ENCODE results near the gene CDK16. TPM values are rescaled to one million over a fixed set of nuclear protein-coding genes. Genes with fewer than 3 reads are reported as not detected.

Gene CDK16
- total and polyA plus RNA-seq, 2 of the 13 experiments (the other 11 are each of a cell fraction or from before 2014, with no cell fraction given) = 64.5 to 225 TPM

DNA sequence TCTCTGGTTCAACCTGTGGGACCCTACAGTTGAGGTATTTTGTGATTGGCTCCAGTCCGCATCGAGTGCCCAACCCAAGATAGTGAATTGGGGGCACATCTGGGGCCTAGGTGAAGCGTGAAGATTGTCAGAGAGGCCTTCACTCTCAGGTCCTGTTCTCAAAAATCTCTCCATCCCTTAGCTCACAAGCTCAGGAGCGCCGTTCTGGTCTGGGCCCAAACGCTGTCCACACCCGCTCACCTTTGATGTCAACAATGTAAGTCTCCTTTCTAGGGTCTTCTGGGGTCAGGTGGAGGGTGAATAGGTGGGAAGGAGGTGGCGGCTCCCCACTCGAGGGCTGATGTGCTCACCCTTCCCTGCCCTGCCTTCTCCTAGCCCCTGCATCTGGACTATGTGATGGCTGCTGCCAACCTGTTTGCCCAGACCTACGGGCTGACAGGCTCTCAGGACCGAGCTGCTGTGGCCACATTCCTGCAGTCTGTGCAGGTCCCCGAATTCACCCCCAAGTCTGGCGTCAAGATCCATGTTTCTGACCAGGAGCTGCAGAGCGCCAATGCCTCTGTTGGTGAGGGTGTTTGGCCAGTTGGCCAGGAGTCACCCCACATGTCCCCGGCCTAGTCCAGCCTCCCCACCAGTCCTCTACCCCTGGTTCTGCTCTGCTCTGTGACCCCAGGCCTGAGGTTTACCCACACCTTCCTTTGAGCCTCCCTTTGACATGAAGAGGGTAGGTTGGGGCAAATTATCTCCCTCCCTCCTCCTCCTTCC, 7.6 kb upstream of the CDK16 start:
- no peak overlapping the region for H3K4me2 ChIP-seq (ENCODE audit: low read depth, low read length)
- H3K27ac ChIP-seq (ENCODE audit: extremely low read length, insufficient read depth, low read length) = no peak overlapping the region
- intact Hi-C loops (cut with micrococcal nuclease; ENCODE audit: unreplicated experiment) = no loop called here
- no peaks in the 10 kb centered on the region; the same call in 1 of the 2 replicates for H4K20me1 ChIP-seq (ENCODE audit: insufficient read depth, low read length)
- H3K4me1 ChIP-seq (ENCODE audit: insufficient read depth, low read length) = no peaks in the 10 kb centered on the region
- POLR2A ChIA-PET = no interaction called here
- in situ Hi-C loops (cut with HindIII; ENCODE audit: extremely low pct_ligation_motif_present, low pct_unique_long_range_greater_than_20kb) = no loop called here
- 100% methylated on average over 6 of the region's 15 CpGs for WGBS (ENCODE audit: low lambda C conversion rate)
- H2AFZ ChIP-seq (ENCODE audit: low read length) = no peak overlapping the region
- H3K36me3 ChIP-seq (replicated peaks in 1 of 2; ENCODE audit: control insufficient read depth in 1 of 2, insufficient read depth in 2 of 2, low read length in 2 of 2) = peaks cover 16 to 57% of the 10 kb centered on the region in 2 experiments; a peak in 4 of 5 replicates
- H3K9me3 ChIP-seq (ENCODE audit: low read length) = no peaks in the 10 kb centered on the region
- H3K9ac ChIP-seq (ENCODE audit: insufficient read depth, low read depth, low read length) = no peak overlapping the region
- TF ChIP-seq NR1H2 (CRISPR knock-in tag; IDR thresholded peaks at IDR 0.05; ENCODE audit: borderline replicate concordance, low read depth) (no peak), ZC3H13 (CRISPR knock-in tag; IDR thresholded peaks at IDR 0.05) (no peak), ZNF570 (CRISPR knock-in tag; IDR thresholded peaks at IDR 0.05; ENCODE audit: borderline replicate concordance) (no peak), SRF (IDR thresholded peaks at IDR 0.05; ENCODE audit: low read depth, low read length) (no peak)
- TF ChIP-seq, protein P1, sequence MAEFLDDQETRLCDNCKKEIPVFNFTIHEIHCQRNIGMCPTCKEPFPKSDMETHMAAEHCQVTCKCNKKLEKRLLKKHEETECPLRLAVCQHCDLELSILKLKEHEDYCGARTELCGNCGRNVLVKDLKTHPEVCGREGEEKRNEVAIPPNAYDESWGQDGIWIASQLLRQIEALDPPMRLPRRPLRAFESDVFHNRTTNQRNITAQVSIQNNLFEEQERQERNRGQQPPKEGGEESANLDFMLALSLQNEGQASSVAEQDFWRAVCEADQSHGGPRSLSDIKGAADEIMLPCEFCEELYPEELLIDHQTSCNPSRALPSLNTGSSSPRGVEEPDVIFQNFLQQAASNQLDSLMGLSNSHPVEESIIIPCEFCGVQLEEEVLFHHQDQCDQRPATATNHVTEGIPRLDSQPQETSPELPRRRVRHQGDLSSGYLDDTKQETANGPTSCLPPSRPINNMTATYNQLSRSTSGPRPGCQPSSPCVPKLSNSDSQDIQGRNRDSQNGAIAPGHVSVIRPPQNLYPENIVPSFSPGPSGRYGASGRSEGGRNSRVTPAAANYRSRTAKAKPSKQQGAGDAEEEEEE (CRISPR knock-in tag; IDR thresholded peaks at IDR 0.05; ENCODE audit: borderline replicate concordance) = no peak
- ATAC-seq = no peak
- FAIRE-seq = no peak
- DNase-seq (ENCODE audit: low spot score) = no peak
- no peak overlapping the region for H3K4me3 ChIP-seq (replicated peaks in 1 of 3; ENCODE audit: insufficient read depth in 1 of 3, low read depth in 2 of 3, low read length in 3 of 3)
- H3K27me3 ChIP-seq (ENCODE audit: control insufficient read depth in 1 of 2, insufficient read depth in 2 of 2, low read length in 2 of 2) = no peaks in the 10 kb centered on the region
- BruUV-seq (replicated peaks) = no TSS peak
- H3K79me2 ChIP-seq (ENCODE audit: insufficient read depth, low read length) = no peaks in the 10 kb centered on the region
- CTCF ChIA-PET (ENCODE audit: low intra/inter-chr PET ratio, low total read pairs) = no interaction called here

Measured in HepG2 (cell line).